HG03108 (cell line): ENCODE results near the gene MRPS7.
"Not testable (repeated sequence)": the region's sequence is repeated elsewhere in the genome, so short reads cannot be mapped to it uniquely, and the experiment has no call there.

Experiments used
- ATAC-seq: cut with Tn5 transposase; IDR thresholded peaks from one replicate; pipeline ENCODE4 v1.9.1; 2021; ENCODE audit warnings: moderate library complexity; ENCODE audit not compliant: unreplicated experiment

Gene MRPS7

DNA sequence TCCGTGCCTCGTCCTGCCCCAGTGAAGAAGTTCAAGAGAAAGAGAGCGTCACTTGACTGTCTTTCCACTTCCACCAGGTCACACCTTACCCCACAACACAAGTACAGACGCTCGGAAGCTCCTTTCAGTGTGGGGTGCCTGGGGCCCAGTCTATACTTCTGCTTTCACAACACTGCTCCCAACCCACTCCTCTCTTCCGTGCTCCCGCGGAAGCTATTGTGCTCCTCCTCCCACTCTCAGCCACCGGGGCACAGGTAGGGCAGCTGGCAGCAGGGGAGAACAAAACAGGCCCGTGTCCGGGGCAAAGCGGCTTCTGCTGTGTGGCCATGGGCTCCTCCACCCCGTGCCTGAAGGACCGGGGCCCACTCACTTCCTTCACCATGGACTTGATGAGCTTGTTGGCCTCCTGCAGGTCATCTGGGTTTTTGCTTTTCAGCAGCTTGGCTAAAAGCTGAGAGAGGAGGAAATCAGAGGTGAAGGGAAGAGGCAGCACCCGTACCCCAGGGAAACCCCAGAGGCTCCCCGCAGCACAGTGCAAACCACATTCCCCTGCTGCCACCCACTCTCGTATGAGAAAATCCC, 19.1 kb upstream of the MRPS7 start:
- no peak for ATAC-seq

DNA sequence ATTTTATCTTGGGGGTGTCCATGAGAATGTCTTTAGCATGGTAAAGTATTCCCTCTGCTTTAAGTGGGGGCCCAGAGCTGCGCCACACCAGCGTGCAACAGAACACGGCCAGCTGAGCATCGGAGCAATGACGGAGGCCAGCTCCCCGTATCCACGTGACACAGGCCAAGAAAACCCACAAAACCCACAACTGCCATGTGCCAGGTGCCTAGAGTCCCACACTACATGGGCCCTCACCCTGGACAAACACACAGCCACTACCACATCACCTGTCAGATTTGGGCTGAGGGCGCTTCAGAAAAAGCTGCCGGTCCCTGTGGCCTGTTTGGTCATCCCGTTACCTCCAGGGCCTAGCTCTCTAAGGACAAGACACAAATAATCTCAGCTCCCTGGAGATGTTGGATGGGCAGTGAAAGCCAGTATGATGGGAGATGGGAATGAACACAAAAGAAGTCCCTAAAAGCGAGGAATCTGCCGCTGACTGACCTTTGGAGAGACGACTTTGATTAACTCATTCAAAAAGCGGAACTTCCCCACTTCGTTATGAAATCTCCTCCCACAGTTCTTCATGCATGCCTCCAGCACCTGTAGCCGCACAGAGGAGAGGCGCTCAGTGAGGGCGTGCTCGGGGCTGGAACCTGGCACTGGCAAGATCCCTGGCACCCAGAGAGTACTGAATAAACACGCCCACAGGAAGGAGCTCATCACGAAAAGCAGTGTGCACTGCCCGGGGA, 17.4 kb upstream of the MRPS7 start:
- ATAC-seq = no peak

DNA sequence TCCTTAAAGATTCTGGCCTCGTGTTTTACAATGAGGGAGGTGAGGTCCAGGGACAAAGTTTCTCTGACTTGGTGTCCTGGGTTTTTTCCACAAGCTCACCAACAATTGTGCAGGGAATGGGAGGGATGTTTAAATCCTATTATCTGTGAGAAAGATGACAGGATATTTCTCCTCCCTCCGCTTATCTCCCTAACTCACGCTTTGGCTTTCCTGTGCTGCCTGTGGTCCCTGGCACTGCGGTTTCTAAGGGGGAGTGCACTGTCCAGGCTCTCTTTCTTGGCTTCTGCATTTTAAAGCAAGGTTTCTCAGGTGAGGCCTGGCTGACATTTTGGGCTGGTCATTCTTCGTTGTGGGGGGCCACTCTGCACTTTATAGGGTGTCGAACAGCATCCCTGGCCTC, 16.7 kb upstream of the MRPS7 start:
- ATAC-seq = no peak

DNA sequence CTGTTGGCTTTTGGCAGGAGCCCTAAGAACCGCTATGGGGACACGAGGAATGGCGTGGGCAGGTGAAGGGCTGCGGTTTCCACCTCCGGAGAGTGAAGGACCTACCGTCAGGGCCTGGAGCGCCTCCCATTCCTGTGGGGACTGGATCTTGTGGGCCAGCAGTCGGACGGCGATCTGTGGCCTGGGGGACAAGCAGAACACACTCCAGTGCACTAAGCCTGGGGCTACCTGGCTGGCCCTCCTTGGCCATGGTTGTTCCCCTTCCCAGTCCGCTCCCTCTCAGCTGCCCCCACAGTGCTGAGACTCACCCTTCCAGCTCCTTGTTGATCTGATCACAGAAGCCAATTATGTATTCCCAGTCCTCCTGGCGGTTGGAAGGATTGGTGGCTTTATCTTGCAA, 15.3 kb upstream of the MRPS7 start:
- ATAC-seq = no peak

DNA sequence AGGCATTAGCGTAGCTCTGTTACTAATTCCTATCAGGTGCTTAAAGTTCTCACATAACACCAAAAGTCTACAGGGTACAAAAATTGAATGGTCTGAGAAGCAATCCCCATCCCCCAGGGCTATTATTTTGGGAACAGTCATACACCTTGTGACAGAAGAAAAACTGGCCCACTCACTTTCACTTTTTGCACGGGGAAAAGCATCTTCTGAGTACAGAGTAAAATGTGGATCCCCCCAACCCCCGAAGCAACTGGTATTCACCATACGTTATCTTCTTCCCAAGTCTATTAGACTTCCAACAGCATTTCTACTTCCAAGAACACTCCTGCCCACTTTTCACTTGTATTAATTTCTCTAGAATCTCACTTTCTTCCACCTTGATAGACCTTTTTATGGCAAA, 12.1 kb upstream of the MRPS7 start:
- no peak for ATAC-seq

DNA sequence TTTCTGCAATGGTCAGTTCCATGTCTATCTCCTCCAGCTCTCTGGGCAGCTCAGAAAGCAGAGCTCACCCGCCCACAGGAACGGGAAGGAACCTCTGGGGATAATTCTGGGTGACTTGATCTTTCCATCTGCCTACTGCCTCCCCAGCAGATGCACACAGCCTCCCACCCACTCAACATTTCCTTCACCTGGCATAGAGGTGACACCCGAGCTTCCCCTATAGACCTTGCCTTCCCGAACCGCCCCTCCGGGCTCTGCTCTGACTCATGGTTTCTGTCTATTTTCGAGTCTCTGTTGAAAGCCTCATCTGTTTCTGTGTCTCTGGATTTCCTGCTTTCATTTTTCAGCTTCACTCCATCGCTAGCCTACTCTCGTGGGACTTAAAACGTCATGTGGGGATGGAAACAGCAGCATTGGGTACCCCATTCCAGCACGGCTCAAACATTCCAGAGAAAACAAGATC, 11.6 kb upstream of the MRPS7 start:
- peak; percentile 89 for ATAC-seq

DNA sequence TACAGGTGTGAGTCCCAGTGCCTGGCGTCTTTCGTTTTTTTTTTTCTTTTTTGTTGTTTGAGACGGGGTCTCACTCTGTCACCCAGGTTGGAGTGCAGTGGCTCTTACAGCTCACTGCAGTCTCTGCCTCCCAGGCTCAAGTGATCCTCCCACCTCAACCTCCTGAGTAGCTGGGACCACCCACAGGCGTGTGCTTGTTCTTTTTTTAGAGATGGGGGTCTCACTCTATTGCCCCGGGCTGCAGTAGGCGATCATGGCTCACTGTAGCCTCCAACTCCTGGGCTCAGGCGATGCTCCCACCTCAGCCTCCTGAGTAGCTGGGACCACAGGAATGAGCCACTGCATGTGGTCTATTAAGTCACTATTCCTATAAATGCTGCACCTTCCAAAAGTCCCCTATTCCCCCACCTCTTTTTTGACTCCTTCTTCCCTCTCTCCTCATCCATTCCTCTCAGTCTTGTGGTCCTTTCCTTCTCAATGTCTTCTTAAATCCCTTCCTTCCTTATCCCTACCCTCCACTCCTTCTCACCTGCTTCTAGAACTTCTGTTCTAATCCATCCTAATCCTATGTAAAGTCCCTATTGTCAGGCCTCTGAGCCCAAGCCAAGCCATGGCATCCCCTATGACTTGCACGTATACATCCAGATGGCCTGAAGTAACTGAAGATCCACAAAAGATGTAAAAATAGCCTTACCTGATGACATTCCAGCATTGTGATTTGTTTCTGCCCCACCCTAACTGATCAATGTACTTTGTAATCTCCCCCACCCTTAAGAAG, 9.5 kb upstream of the MRPS7 start:
- ATAC-seq = no peak

DNA sequence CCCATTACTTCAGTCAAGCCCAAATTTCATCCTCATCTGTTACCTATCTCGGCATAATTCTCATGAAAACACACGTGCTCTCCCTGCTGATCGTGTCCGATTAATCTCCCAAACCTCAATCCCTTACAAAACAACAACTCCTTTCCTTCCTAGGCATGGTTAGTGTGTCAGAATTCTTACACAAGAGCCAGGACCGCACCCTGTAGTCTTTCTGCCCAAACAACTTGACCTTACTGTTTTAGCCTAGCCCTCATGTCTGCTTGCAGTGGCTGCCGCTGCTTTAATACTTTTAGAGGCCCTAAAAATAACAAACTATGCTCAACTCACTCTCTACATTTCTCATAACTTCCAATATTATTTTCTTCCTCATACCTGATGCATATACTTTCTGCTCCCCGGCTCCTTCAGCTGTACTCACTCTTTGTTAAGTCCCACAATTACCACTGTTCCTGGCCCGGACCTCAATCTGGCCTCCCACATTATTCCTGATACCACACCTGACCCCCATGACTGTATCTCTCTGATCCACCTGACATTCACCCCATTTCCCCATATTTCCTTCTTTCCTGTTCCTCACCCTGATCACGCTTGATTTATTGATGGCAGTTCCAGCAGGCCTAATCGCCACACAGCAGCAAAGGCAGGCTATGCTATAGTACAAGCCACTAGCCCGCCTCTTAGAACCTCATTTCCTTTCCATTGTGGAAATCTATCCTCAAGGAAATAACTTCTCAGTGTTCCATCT, 5.6 kb upstream of the MRPS7 start:
- ATAC-seq = not testable (repeated sequence)

DNA sequence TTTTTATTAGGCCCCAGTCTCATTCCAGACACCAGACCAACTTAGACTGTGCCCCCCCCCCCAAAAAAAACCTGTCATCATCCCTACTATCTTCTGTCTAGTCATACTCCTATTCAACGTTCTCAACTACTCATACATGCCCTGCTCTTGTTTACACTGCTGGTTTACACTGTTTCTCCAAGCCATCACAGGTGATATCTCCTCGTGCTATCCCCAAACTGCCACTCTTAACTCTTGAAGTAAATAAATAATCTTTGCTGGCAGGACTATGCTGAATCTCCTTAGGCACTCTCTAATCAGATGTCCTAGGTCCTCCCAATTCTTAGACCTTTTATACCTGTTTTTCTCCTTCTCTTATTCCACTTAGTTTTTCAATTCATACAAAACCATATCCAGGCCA, 4.5 kb upstream of the MRPS7 start:
- not testable (repeated sequence) for ATAC-seq

DNA sequence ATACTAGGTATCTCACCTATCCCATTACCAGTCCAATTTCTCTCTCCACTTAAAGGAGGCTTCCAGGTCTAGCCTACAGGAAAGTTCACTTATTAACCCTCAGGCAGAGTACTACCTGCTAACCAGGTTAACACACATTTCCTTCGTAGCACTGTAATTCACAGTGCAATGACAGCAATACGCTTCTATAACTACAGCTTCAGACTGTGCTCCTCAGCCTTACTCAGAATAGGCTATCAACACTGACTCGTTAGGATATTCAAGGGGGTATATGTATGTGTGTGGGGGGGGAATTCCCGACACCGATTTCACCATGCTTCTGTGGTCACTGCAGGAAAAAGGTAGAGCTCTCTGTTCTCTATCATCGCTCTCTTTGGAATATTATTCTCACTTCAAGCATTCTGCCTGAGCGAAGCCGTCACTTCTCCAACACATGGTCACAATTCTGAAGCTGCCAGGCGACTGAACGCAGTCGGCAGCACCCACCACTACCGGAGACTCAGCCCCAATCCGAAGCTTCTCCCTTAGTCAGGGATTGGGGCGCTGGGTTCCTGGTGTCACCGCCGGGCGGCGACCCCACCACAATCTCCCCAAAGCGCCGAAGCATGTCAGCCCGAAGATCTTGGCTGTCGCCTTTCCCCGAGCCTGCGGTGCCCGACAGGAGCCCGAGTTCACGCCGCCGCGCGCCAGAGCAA, 891 bp upstream of the MRPS7 start:
- ATAC-seq = no peak

DNA sequence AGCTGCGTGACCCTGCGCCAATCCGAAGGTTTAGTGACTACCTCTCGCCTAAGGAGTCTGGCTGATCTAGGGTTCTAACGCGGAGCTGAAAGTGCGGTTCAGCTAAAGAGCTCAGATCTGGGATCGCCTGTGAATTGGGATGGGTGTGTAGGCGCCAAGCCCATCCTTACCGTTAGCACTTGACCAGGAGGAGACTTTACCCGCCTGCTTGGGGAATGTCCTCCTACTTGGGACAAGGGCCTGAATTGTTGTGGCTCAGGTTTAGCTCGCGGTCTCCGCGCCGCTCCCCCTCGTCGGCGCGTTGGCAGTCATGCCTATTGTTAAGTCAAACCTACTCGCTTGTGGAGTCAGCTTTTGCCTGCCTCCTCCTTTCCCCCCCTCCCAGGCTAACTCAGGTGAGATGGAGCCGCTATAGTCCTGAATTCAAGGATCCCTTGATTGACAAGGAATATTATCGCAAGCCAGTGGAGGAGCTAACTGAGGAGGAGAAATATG, 480 bp downstream of the MRPS7 start:
- no peak for ATAC-seq

DNA sequence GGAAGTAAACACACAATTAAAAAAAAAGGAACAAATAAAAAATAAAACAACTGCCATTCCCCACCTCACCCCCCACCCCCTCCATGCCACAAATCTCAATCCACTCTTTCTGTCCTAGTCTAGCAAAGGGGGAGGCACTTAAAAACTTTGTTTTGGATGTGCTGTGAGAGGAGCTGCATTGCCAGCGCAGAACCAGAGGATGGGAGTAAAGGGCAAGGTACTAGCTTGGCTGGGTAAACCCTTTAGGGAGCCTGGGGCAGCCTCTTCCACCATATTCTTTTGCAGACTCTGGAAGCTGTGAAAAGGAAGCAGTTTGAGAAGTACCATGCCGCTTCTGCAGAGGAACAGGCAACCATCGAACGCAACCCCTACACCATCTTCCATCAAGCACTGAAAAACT, 1.4 kb downstream of the MRPS7 start:
- ATAC-seq = no peak

DNA sequence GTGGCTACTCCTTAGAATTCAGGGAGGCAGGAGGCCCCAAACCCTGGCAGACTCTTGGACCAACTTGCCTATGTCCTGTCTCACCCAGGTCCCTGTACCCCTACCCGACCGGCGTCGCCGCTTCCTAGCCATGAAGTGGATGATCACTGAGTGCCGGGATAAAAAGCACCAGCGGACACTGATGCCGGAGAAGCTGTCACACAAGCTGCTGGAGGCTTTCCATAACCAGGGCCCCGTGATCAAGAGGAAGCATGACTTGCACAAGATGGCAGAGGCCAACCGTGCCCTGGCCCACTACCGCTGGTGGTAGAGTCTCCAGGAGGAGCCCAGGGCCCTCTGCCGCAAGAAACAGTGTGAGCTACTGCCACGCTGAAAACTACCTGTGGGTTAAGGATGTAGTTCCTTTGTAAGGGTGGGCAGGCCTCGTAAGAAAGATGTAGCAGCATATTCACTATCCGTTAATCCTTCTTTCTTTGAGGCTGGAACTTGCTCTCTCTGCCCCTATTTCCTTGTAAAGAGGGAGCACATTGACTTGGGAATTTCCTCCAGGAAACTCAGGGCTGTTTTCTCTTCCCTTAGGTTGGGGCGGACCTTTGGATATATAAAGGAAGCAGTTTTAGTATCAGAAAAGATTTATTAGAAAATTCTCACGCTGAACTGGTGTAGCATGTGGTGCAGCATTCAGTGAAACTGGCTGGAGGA, 4.1 kb downstream of the MRPS7 start:
- no peak for ATAC-seq

DNA sequence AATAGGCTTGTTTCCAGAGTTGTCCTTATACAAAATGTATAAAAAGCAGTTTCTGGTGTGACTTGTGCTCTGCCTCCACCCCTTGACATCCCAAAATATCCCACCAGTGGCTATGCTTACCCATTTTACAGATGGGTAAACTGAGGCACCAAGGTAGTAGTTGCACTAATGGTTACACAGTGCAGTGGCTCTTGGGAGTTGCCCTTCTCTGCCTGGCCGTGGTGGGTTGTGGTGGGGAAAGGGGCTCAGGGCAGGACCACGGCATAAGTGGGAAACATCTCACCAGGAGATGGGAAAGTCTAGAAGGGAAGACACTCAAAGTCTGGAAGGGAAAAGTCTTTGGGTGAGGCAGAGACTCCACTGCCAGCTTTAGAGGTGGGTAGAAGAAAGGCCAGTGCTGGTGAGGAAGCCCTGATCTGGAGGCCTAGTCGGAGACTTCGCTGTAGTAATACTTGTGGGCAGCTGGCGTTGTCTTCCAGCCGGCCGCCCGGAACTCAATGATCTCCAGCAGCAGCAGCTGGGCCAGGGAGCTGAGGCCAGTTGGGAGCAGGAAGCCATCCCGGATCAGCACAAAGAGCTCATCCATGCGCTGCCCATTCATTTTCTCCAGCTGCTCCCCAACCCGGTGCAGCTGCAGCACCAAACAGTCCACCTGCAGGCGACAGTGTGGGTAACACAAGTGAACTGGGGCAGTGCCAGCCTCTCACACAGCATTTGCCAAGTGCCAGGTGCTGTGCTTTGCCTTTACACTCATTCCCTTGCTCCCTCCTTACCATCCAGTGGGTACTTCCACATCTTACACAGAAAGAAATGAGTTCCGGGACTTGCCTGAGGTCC, 4.9 kb downstream of the MRPS7 start:
- no peak for ATAC-seq

DNA sequence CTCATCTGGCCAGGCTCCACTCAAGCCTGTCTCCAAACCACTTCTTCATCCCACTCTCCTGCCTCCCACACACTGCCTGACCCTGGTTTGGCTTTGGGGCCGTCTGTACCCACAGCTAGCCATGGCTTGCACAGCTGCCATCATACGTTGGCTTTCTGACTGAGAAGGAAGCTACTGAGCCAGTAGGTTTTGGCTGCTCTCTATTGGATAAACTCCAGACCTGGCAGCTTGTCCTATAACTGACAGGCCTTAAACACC, 5.4 kb downstream of the MRPS7 start:
- no peak for ATAC-seq

DNA sequence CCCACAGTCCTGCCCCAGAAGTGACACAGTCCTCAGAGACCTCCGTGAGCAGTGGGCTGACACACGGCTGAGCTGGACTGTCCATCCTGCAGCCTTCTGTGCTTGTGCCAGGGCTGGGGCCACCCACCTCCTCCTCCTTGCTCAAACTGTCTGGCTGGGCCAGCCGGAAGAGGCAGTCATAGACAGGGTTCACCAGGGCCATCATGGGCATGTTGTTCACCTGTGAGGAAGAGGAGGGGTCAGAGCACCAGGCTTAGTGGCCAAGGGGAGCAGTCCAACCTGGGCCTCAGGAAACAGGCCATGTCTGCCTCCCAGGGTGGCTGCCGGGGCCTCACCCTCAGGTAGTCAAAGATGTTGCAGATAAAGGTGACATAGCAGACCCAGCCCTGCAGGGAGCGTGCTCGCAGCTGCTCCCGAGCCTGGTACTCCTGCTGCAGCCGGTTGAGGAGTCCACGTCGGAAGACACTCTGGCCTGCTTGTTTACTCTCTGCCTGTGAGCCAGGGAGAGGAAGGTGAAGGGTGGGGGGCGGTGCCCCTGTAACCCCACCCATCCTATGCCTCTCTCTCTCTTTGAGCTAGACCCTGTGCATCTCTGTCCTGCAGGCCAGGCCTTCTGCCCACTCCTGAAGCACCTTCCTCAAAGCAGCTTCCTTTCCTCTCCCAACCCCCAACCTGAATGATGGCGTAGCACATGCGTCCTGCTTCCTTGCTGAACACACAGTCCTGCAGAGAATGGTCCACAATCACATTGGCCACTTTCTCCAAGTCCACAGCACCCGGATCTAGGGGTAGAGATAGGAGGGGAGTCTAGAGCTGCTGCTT, 5.9 kb downstream of the MRPS7 start:
- ATAC-seq = no peak

DNA sequence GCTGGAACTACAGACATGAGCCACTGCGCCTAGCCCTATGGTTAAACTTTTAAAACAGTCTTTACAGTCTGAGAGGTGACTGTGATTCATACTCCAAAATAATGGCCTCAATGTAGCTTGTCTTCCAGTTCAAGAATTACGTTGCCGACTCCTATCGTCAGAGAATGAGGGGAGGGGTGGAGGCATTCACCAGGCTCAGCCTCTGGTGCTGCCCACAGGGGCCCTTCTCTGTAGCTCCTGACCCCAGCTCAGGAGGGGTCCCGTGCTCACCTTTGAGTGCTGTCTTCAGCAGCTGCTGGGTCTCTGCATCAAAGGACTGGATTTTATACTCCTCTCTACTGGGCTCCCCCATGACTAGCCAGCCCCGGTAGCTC, 8.2 kb downstream of the MRPS7 start:
- ATAC-seq = no peak

DNA sequence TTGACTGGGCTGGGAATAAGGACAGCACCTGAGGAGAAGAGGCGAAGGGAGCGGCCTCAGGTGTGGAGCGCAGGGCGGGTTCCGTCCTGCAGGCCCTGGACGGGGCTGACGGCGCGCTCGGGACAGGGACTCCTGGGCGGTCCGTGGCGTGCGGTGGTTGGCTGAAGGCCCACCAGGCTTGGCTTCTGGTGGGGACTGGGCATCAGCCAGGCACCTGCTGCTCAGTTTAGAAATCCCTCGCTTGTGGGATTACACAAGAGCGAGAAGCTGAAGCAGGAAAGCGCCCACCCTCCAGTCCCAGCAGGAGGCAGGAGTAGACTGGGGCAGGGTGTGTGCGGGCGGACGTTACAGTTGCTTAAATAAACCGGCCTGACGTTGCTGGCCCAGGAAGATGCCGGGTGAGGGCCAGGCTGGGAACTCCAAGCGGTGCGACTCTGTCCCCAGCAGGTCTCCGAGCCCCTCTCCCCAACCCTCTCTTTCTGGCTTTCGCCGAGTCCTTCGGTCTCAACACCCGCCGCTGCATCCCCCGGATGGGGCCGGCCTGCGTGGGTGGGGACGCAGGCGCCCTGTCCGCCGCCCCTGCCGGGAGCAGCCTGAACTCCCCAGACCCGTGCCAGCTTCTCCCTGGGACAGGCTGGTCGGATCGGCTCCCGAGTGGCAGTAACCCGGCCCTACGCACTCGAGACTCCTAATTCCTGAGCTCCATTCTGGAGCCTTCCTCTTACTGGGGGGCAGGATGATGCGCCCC, 8.7 kb downstream of the MRPS7 start:
- peak; percentile 28 for ATAC-seq
